ENCODE measurements around the gene MINDY2. TPM values are rescaled to one million over a fixed set of nuclear protein-coding genes. Genes with fewer than 3 reads are reported as not detected.
"Not testable (repeated sequence)": the region's sequence is repeated elsewhere in the genome, so short reads cannot be mapped to it uniquely, and the experiment has no call there.

Gene MINDY2
- total and polyA plus RNA-seq, 4 donors, result 1.5 to 7.0 (median 5.1) TPM

DNA sequence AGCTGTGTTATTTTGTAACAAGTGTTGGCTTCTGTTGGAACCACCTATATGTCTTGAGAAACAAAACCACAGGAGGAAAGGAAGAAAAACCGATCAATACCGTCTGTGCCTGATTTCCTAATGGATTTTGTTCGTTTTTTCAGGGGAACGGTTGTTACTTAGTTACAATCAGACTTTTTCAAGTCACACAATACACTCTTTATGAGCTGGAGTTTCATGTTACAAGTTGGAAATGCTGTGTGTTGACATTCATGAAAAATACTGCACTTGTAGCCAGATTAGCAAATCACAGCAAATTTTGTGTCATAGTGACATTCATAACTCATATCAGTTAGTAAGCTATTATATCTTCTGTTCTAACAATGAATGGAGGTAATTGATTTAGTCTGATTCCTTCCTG lies 83.5 kb downstream of the MINDY2 start:
- H3K27ac ChIP-seq (ENCODE audit: low read depth in 1 of 2, low read length in 2 of 2), result no peak overlapping the region
- whole genome bisulfite sequencing, result 87% methylated on average over 4 of the region's 4 CpGs

DNA sequence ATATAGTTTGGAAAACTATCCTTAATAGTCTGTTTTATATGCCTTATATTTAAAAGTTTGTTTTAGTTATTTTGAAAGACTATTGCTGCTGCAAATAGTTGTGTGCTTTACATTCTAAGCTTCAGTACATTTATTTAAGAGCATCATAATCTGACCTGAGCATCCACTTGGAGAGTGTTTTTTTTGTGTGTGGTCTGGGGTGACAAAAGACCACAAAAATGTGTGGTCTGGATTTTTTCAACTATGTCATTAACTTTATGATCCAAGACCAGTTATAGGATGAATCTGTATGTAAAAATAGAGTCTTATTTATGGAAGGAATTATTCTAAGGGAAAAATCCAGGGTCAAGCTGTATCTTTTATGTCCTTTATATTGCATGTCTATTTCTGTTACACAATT lies 85.0 kb downstream of the MINDY2 start:
- Histone ChIP-seq H3K9me3 (ENCODE audit: control insufficient read depth in 4 of 4, low read length in 3 of 4) (no peaks in the 10 kb centered on the region), H3K4me3 (ENCODE audit: low read depth in 1 of 3, low read length in 3 of 3) (no peak overlapping the region), H3K27ac (ENCODE audit: low read depth in 1 of 2, low read length in 2 of 2) (no peak overlapping the region), H3K27me3 (ENCODE audit: control insufficient read depth in 4 of 4, insufficient read depth in 4 of 4, low read length in 3 of 4) (no peaks in the 10 kb centered on the region), H3K9ac (ENCODE audit: low read depth in 1 of 2, low read length in 2 of 2) (no peak overlapping the region), H3K36me3 (ENCODE audit: control insufficient read depth in 4 of 4, insufficient read depth in 3 of 4, low read depth in 1 of 4, low read length in 3 of 4) (peaks cover 0 to 2% (median under 1%) of the 10 kb centered on the region in 4 donors), H3K4me1 (ENCODE audit: control insufficient read depth in 4 of 4, insufficient read depth in 4 of 4, low read length in 3 of 4) (no peaks in the 10 kb centered on the region)
- DNase-seq (ENCODE audit: low spot score), result no peak
- TF ChIP-seq, protein P1, sequence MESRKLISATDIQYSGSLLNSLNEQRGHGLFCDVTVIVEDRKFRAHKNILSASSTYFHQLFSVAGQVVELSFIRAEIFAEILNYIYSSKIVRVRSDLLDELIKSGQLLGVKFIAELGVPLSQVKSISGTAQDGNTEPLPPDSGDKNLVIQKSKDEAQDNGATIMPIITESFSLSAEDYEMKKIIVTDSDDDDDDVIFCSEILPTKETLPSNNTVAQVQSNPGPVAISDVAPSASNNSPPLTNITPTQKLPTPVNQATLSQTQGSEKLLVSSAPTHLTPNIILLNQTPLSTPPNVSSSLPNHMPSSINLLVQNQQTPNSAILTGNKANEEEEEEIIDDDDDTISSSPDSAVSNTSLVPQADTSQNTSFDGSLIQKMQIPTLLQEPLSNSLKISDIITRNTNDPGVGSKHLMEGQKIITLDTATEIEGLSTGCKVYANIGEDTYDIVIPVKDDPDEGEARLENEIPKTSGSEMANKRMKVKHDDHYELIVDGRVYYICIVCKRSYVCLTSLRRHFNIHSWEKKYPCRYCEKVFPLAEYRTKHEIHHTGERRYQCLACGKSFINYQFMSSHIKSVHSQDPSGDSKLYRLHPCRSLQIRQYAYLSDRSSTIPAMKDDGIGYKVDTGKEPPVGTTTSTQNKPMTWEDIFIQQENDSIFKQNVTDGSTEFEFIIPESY (IDR thresholded peaks at IDR 0.05), result no peak
- no peak for TF ChIP-seq FOXA2 (IDR thresholded peaks at IDR 0.05)
- TF ChIP-seq RAD21 (IDR thresholded peaks at IDR 0.05), result no peak

More for the DNA sequence above, 83.5 kb downstream of the MINDY2 start:
- Histone ChIP-seq H3K4me1 (ENCODE audit: control insufficient read depth in 4 of 4, insufficient read depth in 4 of 4, low read length in 3 of 4) (no peaks in the 10 kb centered on the region), H3K36me3 (ENCODE audit: control insufficient read depth in 4 of 4, insufficient read depth in 3 of 4, low read depth in 1 of 4, low read length in 3 of 4) (peaks cover 0 to 2% (median under 1%) of the 10 kb centered on the region in 4 donors), H3K27me3 (ENCODE audit: control insufficient read depth in 4 of 4, insufficient read depth in 4 of 4, low read length in 3 of 4) (no peaks in the 10 kb centered on the region), H3K4me3 (ENCODE audit: low read depth in 1 of 3, low read length in 3 of 3) (no peak overlapping the region), H3K9me3 (ENCODE audit: control insufficient read depth in 4 of 4, low read length in 3 of 4) (no peaks in the 10 kb centered on the region), H3K9ac (ENCODE audit: low read depth in 1 of 2, low read length in 2 of 2) (no peak overlapping the region)
- no peak for DNase-seq (ENCODE audit: low spot score)
- TF ChIP-seq FOXA1 (IDR thresholded peaks at IDR 0.05) (no peak), RAD21 (IDR thresholded peaks at IDR 0.05) (no peak), FOXA2 (IDR thresholded peaks at IDR 0.05) (no peak), HNF4A (conservative IDR thresholded peaks at IDR 0.05) (no peak), RXRA (IDR thresholded peaks at IDR 0.05) (no peak), YY1 (IDR thresholded peaks at IDR 0.05) (no peak), TAF1 (conservative IDR thresholded peaks at IDR 0.05) (no peak), JUND (IDR thresholded peaks at IDR 0.05) (no peak), EGR1 (IDR thresholded peaks at IDR 0.05; ENCODE audit: low read depth in 2 of 2) (no peak), NR2F2 (IDR thresholded peaks at IDR 0.05) (no peak), SP1 (IDR thresholded peaks at IDR 0.05) (no peak), GABPA (IDR thresholded peaks at IDR 0.05 in 1 of 2, conservative IDR thresholded peaks at IDR 0.05 in 1 of 2) (no peak), HNF4G (IDR thresholded peaks at IDR 0.05) (no peak)
- TF ChIP-seq, protein P2, sequence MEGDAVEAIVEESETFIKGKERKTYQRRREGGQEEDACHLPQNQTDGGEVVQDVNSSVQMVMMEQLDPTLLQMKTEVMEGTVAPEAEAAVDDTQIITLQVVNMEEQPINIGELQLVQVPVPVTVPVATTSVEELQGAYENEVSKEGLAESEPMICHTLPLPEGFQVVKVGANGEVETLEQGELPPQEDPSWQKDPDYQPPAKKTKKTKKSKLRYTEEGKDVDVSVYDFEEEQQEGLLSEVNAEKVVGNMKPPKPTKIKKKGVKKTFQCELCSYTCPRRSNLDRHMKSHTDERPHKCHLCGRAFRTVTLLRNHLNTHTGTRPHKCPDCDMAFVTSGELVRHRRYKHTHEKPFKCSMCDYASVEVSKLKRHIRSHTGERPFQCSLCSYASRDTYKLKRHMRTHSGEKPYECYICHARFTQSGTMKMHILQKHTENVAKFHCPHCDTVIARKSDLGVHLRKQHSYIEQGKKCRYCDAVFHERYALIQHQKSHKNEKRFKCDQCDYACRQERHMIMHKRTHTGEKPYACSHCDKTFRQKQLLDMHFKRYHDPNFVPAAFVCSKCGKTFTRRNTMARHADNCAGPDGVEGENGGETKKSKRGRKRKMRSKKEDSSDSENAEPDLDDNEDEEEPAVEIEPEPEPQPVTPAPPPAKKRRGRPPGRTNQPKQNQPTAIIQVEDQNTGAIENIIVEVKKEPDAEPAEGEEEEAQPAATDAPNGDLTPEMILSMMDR (IDR thresholded peaks at IDR 0.05; ENCODE audit: low read depth, low read length, missing input control), result no peak
- TF ChIP-seq, protein P3, sequence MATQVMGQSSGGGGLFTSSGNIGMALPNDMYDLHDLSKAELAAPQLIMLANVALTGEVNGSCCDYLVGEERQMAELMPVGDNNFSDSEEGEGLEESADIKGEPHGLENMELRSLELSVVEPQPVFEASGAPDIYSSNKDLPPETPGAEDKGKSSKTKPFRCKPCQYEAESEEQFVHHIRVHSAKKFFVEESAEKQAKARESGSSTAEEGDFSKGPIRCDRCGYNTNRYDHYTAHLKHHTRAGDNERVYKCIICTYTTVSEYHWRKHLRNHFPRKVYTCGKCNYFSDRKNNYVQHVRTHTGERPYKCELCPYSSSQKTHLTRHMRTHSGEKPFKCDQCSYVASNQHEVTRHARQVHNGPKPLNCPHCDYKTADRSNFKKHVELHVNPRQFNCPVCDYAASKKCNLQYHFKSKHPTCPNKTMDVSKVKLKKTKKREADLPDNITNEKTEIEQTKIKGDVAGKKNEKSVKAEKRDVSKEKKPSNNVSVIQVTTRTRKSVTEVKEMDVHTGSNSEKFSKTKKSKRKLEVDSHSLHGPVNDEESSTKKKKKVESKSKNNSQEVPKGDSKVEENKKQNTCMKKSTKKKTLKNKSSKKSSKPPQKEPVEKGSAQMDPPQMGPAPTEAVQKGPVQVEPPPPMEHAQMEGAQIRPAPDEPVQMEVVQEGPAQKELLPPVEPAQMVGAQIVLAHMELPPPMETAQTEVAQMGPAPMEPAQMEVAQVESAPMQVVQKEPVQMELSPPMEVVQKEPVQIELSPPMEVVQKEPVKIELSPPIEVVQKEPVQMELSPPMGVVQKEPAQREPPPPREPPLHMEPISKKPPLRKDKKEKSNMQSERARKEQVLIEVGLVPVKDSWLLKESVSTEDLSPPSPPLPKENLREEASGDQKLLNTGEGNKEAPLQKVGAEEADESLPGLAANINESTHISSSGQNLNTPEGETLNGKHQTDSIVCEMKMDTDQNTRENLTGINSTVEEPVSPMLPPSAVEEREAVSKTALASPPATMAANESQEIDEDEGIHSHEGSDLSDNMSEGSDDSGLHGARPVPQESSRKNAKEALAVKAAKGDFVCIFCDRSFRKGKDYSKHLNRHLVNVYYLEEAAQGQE (IDR thresholded peaks at IDR 0.05), result no peak
- TF ChIP-seq, protein P4, sequence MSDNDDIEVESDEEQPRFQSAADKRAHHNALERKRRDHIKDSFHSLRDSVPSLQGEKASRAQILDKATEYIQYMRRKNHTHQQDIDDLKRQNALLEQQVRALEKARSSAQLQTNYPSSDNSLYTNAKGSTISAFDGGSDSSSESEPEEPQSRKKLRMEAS (IDR thresholded peaks at IDR 0.05), result no peak
- TF ChIP-seq, protein P1 (IDR thresholded peaks at IDR 0.05), result no peak
- TF ChIP-seq, protein P5, sequence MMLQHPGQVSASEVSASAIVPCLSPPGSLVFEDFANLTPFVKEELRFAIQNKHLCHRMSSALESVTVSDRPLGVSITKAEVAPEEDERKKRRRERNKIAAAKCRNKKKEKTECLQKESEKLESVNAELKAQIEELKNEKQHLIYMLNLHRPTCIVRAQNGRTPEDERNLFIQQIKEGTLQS (IDR thresholded peaks at IDR 0.05), result no peak

DNA sequence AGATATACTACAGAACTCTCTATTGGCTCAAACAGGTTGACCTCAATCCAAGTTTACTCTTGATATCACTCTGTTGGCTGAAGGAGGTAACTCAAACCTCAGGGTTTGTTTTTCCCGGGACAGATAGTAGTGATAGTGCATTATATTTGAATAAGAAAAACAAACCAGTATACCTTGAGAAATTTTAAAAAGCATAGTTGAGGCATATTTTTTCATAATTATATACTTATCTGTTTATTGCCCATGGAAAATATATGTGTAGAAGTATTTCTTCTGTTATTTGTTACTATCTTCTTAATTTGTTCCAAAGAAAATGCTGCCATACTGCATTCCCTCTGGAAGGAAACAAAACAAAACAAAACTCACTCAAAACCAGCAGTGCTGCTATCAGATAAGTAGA lies 85.5 kb downstream of the MINDY2 start:
- WGBS, result 33% methylated on average over 1 of the region's 1 CpG
- not testable (repeated sequence) for H3K36me3 ChIP-seq (ENCODE audit: control insufficient read depth in 4 of 4, insufficient read depth in 3 of 4, low read depth in 1 of 4, low read length in 3 of 4); H3K9ac ChIP-seq (ENCODE audit: low read depth in 1 of 2, low read length in 2 of 2); H3K27ac ChIP-seq (ENCODE audit: low read depth in 1 of 2, low read length in 2 of 2); H3K4me1 ChIP-seq (ENCODE audit: control insufficient read depth in 4 of 4, insufficient read depth in 4 of 4, low read length in 3 of 4); H3K4me3 ChIP-seq (ENCODE audit: low read depth in 1 of 3, low read length in 3 of 3); H3K9me3 ChIP-seq (ENCODE audit: control insufficient read depth in 4 of 4, low read length in 3 of 4); DNase-seq (ENCODE audit: low spot score); H3K27me3 ChIP-seq (ENCODE audit: control insufficient read depth in 4 of 4, insufficient read depth in 4 of 4, low read length in 3 of 4)

Measured in liver (tissue), 9 donors.